NB4 (cell line): Measurements from ENCODE around the gene CCDC81.

Experiments
- CTCF ChIP-seq: IDR thresholded peaks from one replicate; pipeline ENCODE4 v1.5.1; 2012; ENCODE audit warnings: low read depth, low read length
- POLR2A ChIP-seq: IDR thresholded peaks from 2 replicates; pipeline ENCODE4 v1.6.1; 2011; ENCODE audit warnings: mild to moderate bottlenecking; ENCODE audit not compliant: insufficient read length; ENCODE audit errors: extremely low read depth

GRCh38 chr11:86372586-86372985, 2.1 kb upstream of the CCDC81 start:
- TF ChIP-seq CTCF (no peak), POLR2A (no peak)
